Hematopoietic multipotent progenitor cell treated with erythropoietin and hydrocortisone succinate and interleukin-3 and kit ligand, for 4 days (in vitro differentiated cells): Measurements from ENCODE around the gene FUT7.
A peak's percentile ranks its signal among the peaks of the same experiment; 100 is the strongest.
"Not testable (repeated sequence)": the region's sequence is repeated elsewhere in the genome, so short reads cannot be mapped to it uniquely, and the experiment has no call there.

ENCODE experiments used
- DNase-seq: peaks from one replicate; pipeline ENCODE4 v3.0.0-alpha.2; 2015

Gene FUT7

GRCh38 chr9:137049544-137050449, 17.9 kb upstream of the FUT7 start:
- DNase-seq = peak; percentile 84

GRCh38 chr9:137048655-137049543, 17.0 kb upstream of the FUT7 start:
- peak; percentile 46 for DNase-seq

GRCh38 chr9:137046088-137046787, 14.3 kb upstream of the FUT7 start, which contains the start of gene NPDC1:
TSS of gene NPDC1 (minus strand) at chr9:137046177. CDS start at chr9:137045989, 188 bp downstream.
- peak; percentile 90 for DNase-seq

- no peak for DNase-seq
These were observed 13.6 kb upstream of the FUT7 start for GRCh38 chr9:137045294-137046087.

- no peak for DNase-seq
These were observed 12.8 kb upstream of the FUT7 start for GRCh38 chr9:137044502-137045177.

- no peak for DNase-seq
These were observed 12.1 kb upstream of the FUT7 start for GRCh38 chr9:137044037-137044436.

GRCh38 chr9:137042751-137043727, 11.2 kb upstream of the FUT7 start:
- DNase-seq = no peak

GRCh38 chr9:137041124-137041523, 9.2 kb upstream of the FUT7 start:
- DNase-seq = no peak

GRCh38 chr9:137040568-137040967, 8.7 kb upstream of the FUT7 start:
- no peak for DNase-seq

- DNase-seq = no peak
These were observed 7.9 kb upstream of the FUT7 start for GRCh38 chr9:137039611-137040366.

- no peak for DNase-seq
These were observed 7.0 kb upstream of the FUT7 start for GRCh38 chr9:137038916-137039315.

- DNase-seq = no peak
These were observed 5.6 kb upstream of the FUT7 start for GRCh38 chr9:137037483-137037882.

GRCh38 chr9:137037035-137037434, 5.1 kb upstream of the FUT7 start:
- no peak for DNase-seq

GRCh38 chr9:137035937-137036336, 4.0 kb upstream of the FUT7 start:
- DNase-seq = no peak

- DNase-seq = no peak
These were observed 3.6 kb upstream of the FUT7 start for GRCh38 chr9:137035507-137035834.

GRCh38 chr9:137034709-137035506, 3.0 kb upstream of the FUT7 start:
- peak; percentile 95 for DNase-seq

GRCh38 chr9:137034039-137034708, 2.3 kb upstream of the FUT7 start:
- DNase-seq = peak; percentile 78

- DNase-seq = not testable (repeated sequence)
These were observed 1.6 kb upstream of the FUT7 start for GRCh38 chr9:137033481-137033880.
